Activated T-cell treated with anti-CD3 and anti-CD28 coated beads for 1 hour (primary cell): Measurements from ENCODE around the gene ERBB4.

ENCODE experiments used
- DNase-seq: peaks from one replicate; pipeline ENCODE4 v3.0.0-alpha.2; 2020; ENCODE audit warnings: low read depth

ERBB4 gene

GRCh38 chr2:211823886-211824479 is 714.6 kb downstream of the ERBB4 start:
- no peak for DNase-seq

GRCh38 chr2:211822686-211823335 is 715.8 kb downstream of the ERBB4 start:
- DNase-seq, result no peak

- DNase-seq, result no peak
Measured at GRCh38 chr2:211816754-211817153, 721.8 kb downstream of the ERBB4 start.

GRCh38 chr2:211812587-211812986 is 726.0 kb downstream of the ERBB4 start:
- no peak for DNase-seq

GRCh38 chr2:211802666-211803065 is 735.9 kb downstream of the ERBB4 start:
- no peak for DNase-seq

GRCh38 chr2:211800001-211800400 is 738.6 kb downstream of the ERBB4 start:
- DNase-seq, result no peak

- no peak for DNase-seq
Measured at GRCh38 chr2:211798868-211799267, 739.7 kb downstream of the ERBB4 start.

GRCh38 chr2:211793690-211794089 is 744.9 kb downstream of the ERBB4 start:
- no peak for DNase-seq

- no peak for DNase-seq
Measured at GRCh38 chr2:211789982-211790381, 748.6 kb downstream of the ERBB4 start.

- no peak for DNase-seq
Measured at GRCh38 chr2:211766689-211767088, 771.9 kb downstream of the ERBB4 start.

- DNase-seq, result no peak
Measured at GRCh38 chr2:211762479-211762878, 776.1 kb downstream of the ERBB4 start.

- DNase-seq, result no peak
Measured at GRCh38 chr2:211760103-211760502, 778.5 kb downstream of the ERBB4 start.

- no peak for DNase-seq
Measured at GRCh38 chr2:211756266-211756665, 782.3 kb downstream of the ERBB4 start.

- DNase-seq, result no peak
Measured at GRCh38 chr2:211755187-211755586, 783.4 kb downstream of the ERBB4 start.

- no peak for DNase-seq
Measured at GRCh38 chr2:211751848-211752247, 786.8 kb downstream of the ERBB4 start.

- DNase-seq, result no peak
Measured at GRCh38 chr2:211748339-211748738, 790.3 kb downstream of the ERBB4 start.

GRCh38 chr2:211745295-211746097 is 793.1 kb downstream of the ERBB4 start:
- no peak for DNase-seq

- no peak for DNase-seq
Measured at GRCh38 chr2:211744379-211744778, 794.2 kb downstream of the ERBB4 start.

GRCh38 chr2:211741966-211742365 is 796.6 kb downstream of the ERBB4 start:
- DNase-seq, result no peak

- DNase-seq, result no peak
Measured at GRCh38 chr2:211737282-211737681, 801.3 kb downstream of the ERBB4 start.

- no peak for DNase-seq
Measured at GRCh38 chr2:211730215-211730614, 808.4 kb downstream of the ERBB4 start.

- DNase-seq, result no peak
Measured at GRCh38 chr2:211729433-211729832, 809.2 kb downstream of the ERBB4 start.

GRCh38 chr2:211724933-211725332 is 813.7 kb downstream of the ERBB4 start:
- no peak for DNase-seq
